ENCODE results near the gene FHIT. TPM values are rescaled to one million over a fixed set of nuclear protein-coding genes. Genes with fewer than 3 reads are reported as not detected.

The FHIT gene
- total and polyA plus RNA-seq, 8 donors, result 1.8 to 10.6 (median 7.1) TPM

DNA sequence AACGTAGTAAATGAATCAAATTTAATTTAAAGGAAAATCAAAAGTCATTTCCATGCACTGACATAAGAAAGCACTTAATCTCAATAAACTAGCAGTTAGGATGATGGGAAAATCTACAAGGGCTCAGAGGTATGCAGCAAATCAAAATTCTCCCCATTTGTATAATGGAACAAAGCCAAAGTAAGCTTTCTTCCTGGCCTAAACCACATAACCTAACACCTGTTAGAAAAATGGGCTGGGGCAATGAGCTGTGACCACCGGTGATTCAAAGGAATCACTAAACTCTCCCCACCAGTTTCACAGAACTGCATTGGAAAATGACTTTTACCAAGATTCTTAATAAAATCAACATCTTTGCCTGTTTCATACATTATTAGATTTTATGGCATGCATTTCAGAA is 1024.3 kb downstream of the FHIT start:
- Histone ChIP-seq H3K9me3 (no peaks in the 10 kb centered on the region), H3K4me3 (no peak overlapping the region), H3K36me3 (no peaks in the 10 kb centered on the region), H3K4me1 (no peaks in the 10 kb centered on the region), H3K27ac (no peak overlapping the region), H3K27me3 (no peaks in the 10 kb centered on the region)
- TF ChIP-seq EP300 (IDR thresholded peaks at IDR 0.05) (no peak), POLR2A (IDR thresholded peaks at IDR 0.05) (no peak), POLR2AphosphoS5 (IDR thresholded peaks at IDR 0.05) (no peak)
- TF ChIP-seq, protein P1, sequence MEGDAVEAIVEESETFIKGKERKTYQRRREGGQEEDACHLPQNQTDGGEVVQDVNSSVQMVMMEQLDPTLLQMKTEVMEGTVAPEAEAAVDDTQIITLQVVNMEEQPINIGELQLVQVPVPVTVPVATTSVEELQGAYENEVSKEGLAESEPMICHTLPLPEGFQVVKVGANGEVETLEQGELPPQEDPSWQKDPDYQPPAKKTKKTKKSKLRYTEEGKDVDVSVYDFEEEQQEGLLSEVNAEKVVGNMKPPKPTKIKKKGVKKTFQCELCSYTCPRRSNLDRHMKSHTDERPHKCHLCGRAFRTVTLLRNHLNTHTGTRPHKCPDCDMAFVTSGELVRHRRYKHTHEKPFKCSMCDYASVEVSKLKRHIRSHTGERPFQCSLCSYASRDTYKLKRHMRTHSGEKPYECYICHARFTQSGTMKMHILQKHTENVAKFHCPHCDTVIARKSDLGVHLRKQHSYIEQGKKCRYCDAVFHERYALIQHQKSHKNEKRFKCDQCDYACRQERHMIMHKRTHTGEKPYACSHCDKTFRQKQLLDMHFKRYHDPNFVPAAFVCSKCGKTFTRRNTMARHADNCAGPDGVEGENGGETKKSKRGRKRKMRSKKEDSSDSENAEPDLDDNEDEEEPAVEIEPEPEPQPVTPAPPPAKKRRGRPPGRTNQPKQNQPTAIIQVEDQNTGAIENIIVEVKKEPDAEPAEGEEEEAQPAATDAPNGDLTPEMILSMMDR (IDR thresholded peaks at IDR 0.05), result no peak
- intact Hi-C loops (cut with DNase I; ENCODE audit: low total_unique reads), result no loop called here
- 60 to 77% (median 68%) methylated on average over 2 of the region's 2 CpGs for whole genome bisulfite sequencing, 5 donors
- no peak for DNase-seq

DNA sequence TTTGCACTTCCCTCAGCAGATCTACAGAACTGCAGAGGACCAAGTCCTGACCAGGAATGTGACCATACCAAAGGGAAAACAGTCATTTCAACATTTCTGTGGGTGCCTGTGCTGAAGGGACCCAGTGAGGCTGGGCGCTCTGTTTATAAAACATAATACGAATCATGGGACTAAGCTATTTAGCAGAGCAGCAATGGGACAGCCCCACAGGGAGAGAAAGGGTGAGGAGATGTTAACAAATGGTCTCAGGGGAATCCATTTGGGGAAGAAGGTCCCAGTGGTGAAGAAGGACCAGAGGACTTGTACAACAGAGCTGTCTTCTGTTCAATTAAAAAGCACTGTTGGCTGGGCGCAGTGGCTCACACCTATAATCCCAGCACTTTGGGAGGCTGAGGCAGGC is 1025.4 kb downstream of the FHIT start:
- no peak overlapping the region for H3K27ac ChIP-seq
- intact Hi-C loops (cut with DNase I; ENCODE audit: low total_unique reads), result no loop called here
- DNase-seq, result no peak
- H3K27me3 ChIP-seq, result no peaks in the 10 kb centered on the region
- no peaks in the 10 kb centered on the region for H3K9me3 ChIP-seq
- WGBS, 5 donors, result 92 to 95% (median 94%) methylated on average over 3 of the region's 3 CpGs
- no peaks in the 10 kb centered on the region for H3K4me1 ChIP-seq
- no peaks in the 10 kb centered on the region for H3K36me3 ChIP-seq
- TF ChIP-seq, protein P1 (IDR thresholded peaks at IDR 0.05), result no peak
- no peak overlapping the region for H3K4me3 ChIP-seq

DNA sequence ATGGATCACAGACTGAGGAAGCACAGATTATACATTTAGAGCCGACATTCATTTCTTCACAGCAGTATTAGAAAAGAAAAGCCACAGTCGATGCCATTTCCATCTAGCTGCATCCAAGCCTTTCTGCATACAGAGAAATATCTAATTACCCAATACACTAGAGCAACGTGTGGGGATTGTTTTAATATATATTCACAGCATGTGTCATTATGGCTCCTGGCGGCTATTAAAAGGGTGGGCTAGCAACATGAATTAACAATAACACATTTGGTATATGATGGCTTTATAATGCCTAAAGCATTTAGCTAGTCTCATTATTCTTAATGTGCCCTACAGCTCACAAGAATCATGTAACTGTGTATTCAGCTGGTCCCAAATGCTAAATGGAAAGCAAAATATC is 1030.5 kb downstream of the FHIT start:
- 91 to 95% (median 91%) methylated on average over 4 of the region's 4 CpGs for WGBS, 5 donors
- H3K27ac ChIP-seq, result no peak overlapping the region
- TF ChIP-seq EP300 (IDR thresholded peaks at IDR 0.05) (no peak), POLR2AphosphoS5 (IDR thresholded peaks at IDR 0.05) (no peak), POLR2A (IDR thresholded peaks at IDR 0.05) (no peak)
- TF ChIP-seq, protein P1 (IDR thresholded peaks at IDR 0.05), result no peak
- no peak for DNase-seq
- H3K4me3 ChIP-seq, result no peak overlapping the region
- H3K27me3 ChIP-seq, result no peaks in the 10 kb centered on the region
- no peaks in the 10 kb centered on the region for H3K9me3 ChIP-seq
- intact Hi-C loops (cut with DNase I; ENCODE audit: low total_unique reads), result no loop called here
- no peaks in the 10 kb centered on the region for H3K4me1 ChIP-seq
- no peaks in the 10 kb centered on the region for H3K36me3 ChIP-seq

DNA sequence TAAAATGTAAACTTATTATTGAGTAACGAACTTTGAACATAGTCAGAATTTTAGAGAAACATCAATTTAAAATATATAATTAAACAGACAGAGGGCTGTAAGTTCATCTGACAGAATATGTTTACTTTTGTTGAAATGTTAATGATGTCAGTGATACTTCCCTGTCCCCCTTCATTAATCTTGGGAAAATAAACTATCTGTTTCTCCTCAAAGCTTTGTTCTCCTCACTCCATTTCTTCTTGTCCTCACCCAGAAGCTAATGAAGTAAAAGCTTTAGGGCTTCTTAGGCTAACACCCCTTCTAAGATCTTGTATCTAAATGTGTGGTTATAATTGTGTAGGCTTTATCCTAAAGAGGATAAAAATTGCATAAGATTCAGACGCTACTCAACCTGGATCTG is 1031.8 kb downstream of the FHIT start:
- no peak for DNase-seq
- 85 to 94% (median 88%) methylated on average over 2 of the region's 2 CpGs for WGBS, 5 donors
- Histone ChIP-seq H3K4me3 (no peak overlapping the region), H3K27me3 (no peaks in the 10 kb centered on the region), H3K9me3 (no peaks in the 10 kb centered on the region), H3K36me3 (no peaks in the 10 kb centered on the region), H3K4me1 (no peaks in the 10 kb centered on the region), H3K27ac (no peak overlapping the region)
- intact Hi-C loops (cut with DNase I; ENCODE audit: low total_unique reads), result no loop called here
- TF ChIP-seq POLR2A (IDR thresholded peaks at IDR 0.05) (no peak), POLR2AphosphoS5 (IDR thresholded peaks at IDR 0.05) (no peak), EP300 (IDR thresholded peaks at IDR 0.05) (no peak)
- TF ChIP-seq, protein P1 (IDR thresholded peaks at IDR 0.05), result no peak
